Activated naive CD8-positive, alpha-beta T cell treated with anti-CD3 and anti-CD28 coated beads, Interleukin-2, amount 10 ng/mL, durations not matched to agents 7 days and 5 days (primary cell): ENCODE results near the gene SLC8A1. TPM values are rescaled to one million over a fixed set of nuclear protein-coding genes. Genes with fewer than 3 reads are reported as not detected.

ENCODE experiments used
- ATAC-seq: fragments of 150-1000 bp; cut with Tn5 transposase; one replicate; pipeline ENCODE4 v1.10.0; 2021; ENCODE audit warnings: low read depth, moderate library complexity
- POLR2A ChIA-PET: fragments of 350-600 bp; sonication (Branson Sonifier 250); formaldehyde crosslinking; loops from one replicate; lab custom pipeline; 2021; ENCODE audit warnings: antibody characterized with exemption; lab: Charles Lee
- DNase-seq: peaks from one replicate; pipeline ENCODE4 v3.0.0; 2021
- H3K27ac Mint-ChIP-seq: one replicate; pipeline ENCODE4 v1.8.0; 2022; ENCODE audit warnings: mild to moderate bottlenecking, mixed read lengths
- H3K27me3 Mint-ChIP-seq: one replicate; pipeline ENCODE4 v1.8.0; 2022; ENCODE audit warnings: mild to moderate bottlenecking, moderate library complexity, mixed read lengths
- H3K36me3 Mint-ChIP-seq: one replicate; pipeline ENCODE4 v1.8.0; 2021; ENCODE audit warnings: mild to moderate bottlenecking, mixed read lengths
- H3K4me1 Mint-ChIP-seq: one replicate; pipeline ENCODE4 v1.8.0; 2021; ENCODE audit warnings: mixed read lengths
- H3K4me3 Mint-ChIP-seq: one replicate; pipeline ENCODE4 v1.8.0; 2022; ENCODE audit warnings: mild to moderate bottlenecking, moderate library complexity, mixed read lengths
- H3K9me3 Mint-ChIP-seq: one replicate; pipeline ENCODE4 v1.8.0; 2021; ENCODE audit warnings: mixed read lengths
- total RNA-seq, 2 experiments: library from RNA; stranded (reverse); gene quantifications; one replicate each; pipeline ENCODE4 v1.2.3, GENCODE V29; 2021

The SLC8A1 gene
- total RNA-seq, 2 experiments from 2014 or later: 0.68 to 0.75 TPM

- Mint-ChIP-seq H3K27me3 (no peaks in the 10 kb centered on the region), H3K27ac (no peak overlapping the region), H3K9me3 (peaks cover 7% of the 10 kb centered on the region), H3K4me1 (no peaks in the 10 kb centered on the region), H3K36me3 (no peaks in the 10 kb centered on the region), H3K4me3 (no peak overlapping the region)
- DNase-seq (no peak), ATAC-seq (no peak)
- POLR2A ChIA-PET: no interaction called here
Measured at GRCh38 chr2:40310303-40310702, 141.6 kb downstream of the SLC8A1 start.

- Mint-ChIP-seq H3K36me3 (no peaks in the 10 kb centered on the region), H3K9me3 (no peaks in the 10 kb centered on the region), H3K4me1 (no peaks in the 10 kb centered on the region), H3K27me3 (no peaks in the 10 kb centered on the region), H3K27ac (no peak overlapping the region), H3K4me3 (no peak overlapping the region)
- DNase-seq (no peak), ATAC-seq (no peak)
- POLR2A ChIA-PET: no interaction called here
Measured at GRCh38 chr2:40304340-40304739, 147.6 kb downstream of the SLC8A1 start.

- H3K36me3 Mint-ChIP-seq: no peaks in the 10 kb centered on the region
- POLR2A ChIA-PET: no interaction called here
- no peak overlapping the region for H3K4me3 Mint-ChIP-seq
- no peak for DNase-seq
- H3K9me3 Mint-ChIP-seq: no peaks in the 10 kb centered on the region
- H3K27ac Mint-ChIP-seq: no peak overlapping the region
- ATAC-seq: no peak
- H3K4me1 Mint-ChIP-seq: no peaks in the 10 kb centered on the region
- no peaks in the 10 kb centered on the region for H3K27me3 Mint-ChIP-seq
Measured at GRCh38 chr2:40303746-40304145, 148.1 kb downstream of the SLC8A1 start.

- H3K27me3 Mint-ChIP-seq: no peaks in the 10 kb centered on the region
- POLR2A ChIA-PET: no interaction called here
- no peak for ATAC-seq
- H3K9me3 Mint-ChIP-seq: no peaks in the 10 kb centered on the region
- no peak overlapping the region for H3K27ac Mint-ChIP-seq
- no peaks in the 10 kb centered on the region for H3K36me3 Mint-ChIP-seq
- H3K4me1 Mint-ChIP-seq: no peaks in the 10 kb centered on the region
- no peak overlapping the region for H3K4me3 Mint-ChIP-seq
- DNase-seq: no peak
Measured at GRCh38 chr2:40302751-40303325, 149.1 kb downstream of the SLC8A1 start.

- Mint-ChIP-seq H3K27me3 (no peaks in the 10 kb centered on the region), H3K4me1 (no peaks in the 10 kb centered on the region), H3K9me3 (no peaks in the 10 kb centered on the region), H3K36me3 (no peaks in the 10 kb centered on the region), H3K27ac (no peak overlapping the region), H3K4me3 (no peak overlapping the region)
- POLR2A ChIA-PET: no interaction called here
- ATAC-seq (no peak), DNase-seq (no peak)
Measured at GRCh38 chr2:40300391-40300790, 151.5 kb downstream of the SLC8A1 start.

GRCh38 chr2:40299781-40300180 lies 152.1 kb downstream of the SLC8A1 start:
- POLR2A ChIA-PET: no interaction called here
- H3K27me3 Mint-ChIP-seq: no peaks in the 10 kb centered on the region
- no peaks in the 10 kb centered on the region for H3K36me3 Mint-ChIP-seq
- no peaks in the 10 kb centered on the region for H3K4me1 Mint-ChIP-seq
- no peak for ATAC-seq
- H3K27ac Mint-ChIP-seq: no peak overlapping the region
- DNase-seq: no peak
- no peak overlapping the region for H3K4me3 Mint-ChIP-seq
- no peaks in the 10 kb centered on the region for H3K9me3 Mint-ChIP-seq

GRCh38 chr2:40299173-40299572 lies 152.7 kb downstream of the SLC8A1 start:
- POLR2A ChIA-PET: no interaction called here
- Mint-ChIP-seq H3K27me3 (no peaks in the 10 kb centered on the region), H3K27ac (no peak overlapping the region), H3K36me3 (no peaks in the 10 kb centered on the region), H3K4me3 (no peak overlapping the region), H3K9me3 (no peaks in the 10 kb centered on the region), H3K4me1 (no peaks in the 10 kb centered on the region)
- DNase-seq (no peak), ATAC-seq (no peak)

- no peaks in the 10 kb centered on the region for H3K4me1 Mint-ChIP-seq
- no peak overlapping the region for H3K4me3 Mint-ChIP-seq
- H3K27ac Mint-ChIP-seq: no peak overlapping the region
- POLR2A ChIA-PET: no interaction called here
- DNase-seq: no peak
- H3K27me3 Mint-ChIP-seq: no peaks in the 10 kb centered on the region
- no peak for ATAC-seq
- H3K36me3 Mint-ChIP-seq: no peaks in the 10 kb centered on the region
- no peaks in the 10 kb centered on the region for H3K9me3 Mint-ChIP-seq
Measured at GRCh38 chr2:40298026-40298425, 153.9 kb downstream of the SLC8A1 start.

GRCh38 chr2:40292291-40292690 lies 159.6 kb downstream of the SLC8A1 start:
- no peak overlapping the region for H3K27ac Mint-ChIP-seq
- H3K27me3 Mint-ChIP-seq: peaks cover 3% of the 10 kb centered on the region
- H3K36me3 Mint-ChIP-seq: no peaks in the 10 kb centered on the region
- ATAC-seq (no peak), DNase-seq (no peak)
- no peak overlapping the region for H3K4me3 Mint-ChIP-seq
- H3K4me1 Mint-ChIP-seq: no peaks in the 10 kb centered on the region
- no peaks in the 10 kb centered on the region for H3K9me3 Mint-ChIP-seq
- POLR2A ChIA-PET: no interaction called here

GRCh38 chr2:40289771-40290404 lies 162.0 kb downstream of the SLC8A1 start:
- Mint-ChIP-seq H3K9me3 (no peaks in the 10 kb centered on the region), H3K4me3 (peak overlapping the region; percentile 51), H3K27ac (no peak overlapping the region), H3K36me3 (no peaks in the 10 kb centered on the region), H3K4me1 (no peaks in the 10 kb centered on the region), H3K27me3 (peaks cover 3% of the 10 kb centered on the region)
- POLR2A ChIA-PET: no interaction called here
- DNase-seq: no peak
- ATAC-seq: no peak

GRCh38 chr2:40287773-40288172 lies 164.1 kb downstream of the SLC8A1 start:
- H3K4me3 Mint-ChIP-seq: no peak overlapping the region
- H3K27me3 Mint-ChIP-seq: peaks cover 3% of the 10 kb centered on the region
- H3K36me3 Mint-ChIP-seq: no peaks in the 10 kb centered on the region
- ATAC-seq: no peak
- no peaks in the 10 kb centered on the region for H3K9me3 Mint-ChIP-seq
- no peak for DNase-seq
- POLR2A ChIA-PET: no interaction called here
- H3K4me1 Mint-ChIP-seq: no peaks in the 10 kb centered on the region
- H3K27ac Mint-ChIP-seq: no peak overlapping the region

GRCh38 chr2:40287195-40287594 lies 164.7 kb downstream of the SLC8A1 start:
- no peak for ATAC-seq
- Mint-ChIP-seq H3K4me1 (no peaks in the 10 kb centered on the region), H3K27ac (no peak overlapping the region), H3K9me3 (no peaks in the 10 kb centered on the region), H3K4me3 (no peak overlapping the region), H3K27me3 (peaks cover 3% of the 10 kb centered on the region), H3K36me3 (no peaks in the 10 kb centered on the region)
- no peak for DNase-seq
- POLR2A ChIA-PET: no interaction called here

GRCh38 chr2:40286721-40287120 lies 165.2 kb downstream of the SLC8A1 start:
- ATAC-seq: no peak
- no peak overlapping the region for H3K27ac Mint-ChIP-seq
- no peaks in the 10 kb centered on the region for H3K9me3 Mint-ChIP-seq
- no peaks in the 10 kb centered on the region for H3K4me1 Mint-ChIP-seq
- no peak overlapping the region for H3K4me3 Mint-ChIP-seq
- POLR2A ChIA-PET: no interaction called here
- H3K27me3 Mint-ChIP-seq: peaks cover 1% of the 10 kb centered on the region
- DNase-seq: no peak
- H3K36me3 Mint-ChIP-seq: no peaks in the 10 kb centered on the region

- Mint-ChIP-seq H3K4me3 (no peak overlapping the region), H3K9me3 (no peaks in the 10 kb centered on the region), H3K4me1 (no peaks in the 10 kb centered on the region), H3K27me3 (no peaks in the 10 kb centered on the region), H3K36me3 (no peaks in the 10 kb centered on the region), H3K27ac (no peak overlapping the region)
- POLR2A ChIA-PET: no interaction called here
- ATAC-seq (no peak), DNase-seq (no peak)
Measured at GRCh38 chr2:40285391-40285790, 166.5 kb downstream of the SLC8A1 start.
